HuH-7.5 (cell line): ENCODE results near the gene CDH5.
"Not testable (repeated sequence)": the region's sequence is repeated elsewhere in the genome, so short reads cannot be mapped to it uniquely, and the experiment has no call there.

Experiments
- DNase-seq: peaks from one replicate; pipeline ENCODE4 v3.0.0; 2011; ENCODE audit warnings: low spot score

CDH5 gene, protein sequence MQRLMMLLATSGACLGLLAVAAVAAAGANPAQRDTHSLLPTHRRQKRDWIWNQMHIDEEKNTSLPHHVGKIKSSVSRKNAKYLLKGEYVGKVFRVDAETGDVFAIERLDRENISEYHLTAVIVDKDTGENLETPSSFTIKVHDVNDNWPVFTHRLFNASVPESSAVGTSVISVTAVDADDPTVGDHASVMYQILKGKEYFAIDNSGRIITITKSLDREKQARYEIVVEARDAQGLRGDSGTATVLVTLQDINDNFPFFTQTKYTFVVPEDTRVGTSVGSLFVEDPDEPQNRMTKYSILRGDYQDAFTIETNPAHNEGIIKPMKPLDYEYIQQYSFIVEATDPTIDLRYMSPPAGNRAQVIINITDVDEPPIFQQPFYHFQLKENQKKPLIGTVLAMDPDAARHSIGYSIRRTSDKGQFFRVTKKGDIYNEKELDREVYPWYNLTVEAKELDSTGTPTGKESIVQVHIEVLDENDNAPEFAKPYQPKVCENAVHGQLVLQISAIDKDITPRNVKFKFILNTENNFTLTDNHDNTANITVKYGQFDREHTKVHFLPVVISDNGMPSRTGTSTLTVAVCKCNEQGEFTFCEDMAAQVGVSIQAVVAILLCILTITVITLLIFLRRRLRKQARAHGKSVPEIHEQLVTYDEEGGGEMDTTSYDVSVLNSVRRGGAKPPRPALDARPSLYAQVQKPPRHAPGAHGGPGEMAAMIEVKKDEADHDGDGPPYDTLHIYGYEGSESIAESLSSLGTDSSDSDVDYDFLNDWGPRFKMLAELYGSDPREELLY

DNA sequence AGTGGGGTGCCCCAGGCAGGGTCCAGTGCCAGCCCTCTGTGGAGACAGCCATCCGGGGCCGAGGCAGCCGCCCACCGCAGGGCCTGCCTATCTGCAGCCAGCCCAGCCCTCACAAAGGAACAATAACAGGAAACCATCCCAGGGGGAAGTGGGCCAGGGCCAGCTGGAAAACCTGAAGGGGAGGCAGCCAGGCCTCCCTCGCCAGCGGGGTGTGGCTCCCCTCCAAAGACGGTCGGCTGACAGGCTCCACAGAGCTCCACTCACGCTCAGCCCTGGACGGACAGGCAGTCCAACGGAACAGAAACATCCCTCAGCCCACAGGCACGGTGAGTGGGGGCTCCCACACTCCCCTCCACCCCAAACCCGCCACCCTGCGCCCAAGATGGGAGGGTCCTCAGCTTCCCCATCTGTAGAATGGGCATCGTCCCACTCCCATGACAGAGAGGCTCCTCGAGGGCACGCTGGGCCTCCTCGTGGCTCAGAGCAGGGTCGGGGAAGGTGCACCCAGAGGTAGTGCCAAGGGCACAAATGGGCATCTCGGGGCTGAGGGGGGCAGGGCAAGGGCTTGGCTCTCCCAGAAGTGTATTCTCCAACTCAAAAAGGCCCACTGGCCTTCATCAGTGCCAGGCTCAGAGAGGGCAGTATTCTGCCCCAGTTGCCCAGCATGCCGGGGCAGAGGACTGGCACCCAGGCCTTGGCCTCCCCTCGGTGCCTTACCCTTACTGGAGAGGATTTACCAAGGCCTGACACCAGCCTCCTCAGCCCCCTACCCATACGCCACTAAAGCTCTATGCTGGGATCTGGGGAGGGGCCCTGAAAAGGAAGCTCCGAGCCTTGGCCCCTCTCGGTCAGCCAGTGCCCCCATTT lies at the start of gene CDH5:
CDH5 (plus strand) TSS at position 259 of the 867 bp plus-strand sequence. CDS start 12,647 bp downstream, outside the sequence.
- DNase-seq: no peak

DNA sequence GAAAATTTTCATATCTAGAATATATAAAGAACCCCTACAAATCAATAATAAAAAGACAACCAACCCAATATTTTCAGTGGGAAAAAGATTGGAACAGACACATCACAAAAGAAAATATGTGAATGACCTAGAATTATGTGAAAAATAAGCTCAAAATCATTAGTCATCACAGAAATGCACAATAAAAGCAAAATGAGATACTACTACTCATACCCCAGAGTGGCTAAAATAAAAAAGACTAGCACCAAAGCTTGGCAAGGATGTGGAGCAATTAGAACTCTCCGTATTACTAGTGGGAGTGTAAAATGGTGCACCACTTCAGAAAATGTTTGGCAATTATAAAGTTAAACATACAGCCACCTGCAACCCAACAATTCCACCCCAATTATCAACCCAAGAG lies 48.0 kb upstream of the CDH5 start:
- DNase-seq: no peak

DNA sequence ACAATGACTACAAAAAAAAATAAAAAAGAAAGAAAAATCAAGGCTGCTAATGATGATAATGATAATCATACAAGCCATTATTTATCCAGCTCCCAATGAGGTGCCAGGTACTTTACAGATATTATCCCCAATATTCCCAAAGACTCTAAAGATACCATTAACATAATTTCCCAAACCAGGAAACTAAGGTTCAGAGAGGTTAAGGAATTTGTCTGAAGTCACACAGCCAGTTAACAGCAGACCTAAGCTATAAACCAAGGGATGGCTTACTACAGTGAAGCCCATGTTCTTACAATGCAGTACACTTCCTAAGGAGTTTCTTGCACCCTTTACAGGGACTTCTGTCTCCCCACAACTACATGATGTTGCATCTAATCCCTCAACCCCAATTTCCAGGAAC lies 45.7 kb upstream of the CDH5 start:
- no peak for DNase-seq

DNA sequence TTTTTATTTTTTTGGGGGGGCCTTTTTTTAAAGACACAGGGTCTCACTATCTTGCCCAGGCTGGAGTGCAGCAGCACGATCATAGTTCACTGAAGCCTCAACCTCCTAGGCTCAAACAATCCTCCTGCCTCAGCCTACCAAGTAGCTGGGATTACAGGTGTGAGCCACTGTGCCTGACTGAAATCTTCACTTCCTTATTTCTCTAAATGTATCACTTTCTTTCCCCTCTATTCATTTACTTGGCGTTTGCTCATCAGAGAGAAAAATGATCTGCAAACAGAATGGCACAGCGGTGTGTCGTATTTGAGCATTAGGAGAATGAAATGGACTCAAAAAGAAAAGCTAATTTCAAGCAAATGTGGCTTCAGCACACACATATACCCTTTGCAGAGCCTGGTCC lies 44.3 kb upstream of the CDH5 start:
- DNase-seq: no peak

DNA sequence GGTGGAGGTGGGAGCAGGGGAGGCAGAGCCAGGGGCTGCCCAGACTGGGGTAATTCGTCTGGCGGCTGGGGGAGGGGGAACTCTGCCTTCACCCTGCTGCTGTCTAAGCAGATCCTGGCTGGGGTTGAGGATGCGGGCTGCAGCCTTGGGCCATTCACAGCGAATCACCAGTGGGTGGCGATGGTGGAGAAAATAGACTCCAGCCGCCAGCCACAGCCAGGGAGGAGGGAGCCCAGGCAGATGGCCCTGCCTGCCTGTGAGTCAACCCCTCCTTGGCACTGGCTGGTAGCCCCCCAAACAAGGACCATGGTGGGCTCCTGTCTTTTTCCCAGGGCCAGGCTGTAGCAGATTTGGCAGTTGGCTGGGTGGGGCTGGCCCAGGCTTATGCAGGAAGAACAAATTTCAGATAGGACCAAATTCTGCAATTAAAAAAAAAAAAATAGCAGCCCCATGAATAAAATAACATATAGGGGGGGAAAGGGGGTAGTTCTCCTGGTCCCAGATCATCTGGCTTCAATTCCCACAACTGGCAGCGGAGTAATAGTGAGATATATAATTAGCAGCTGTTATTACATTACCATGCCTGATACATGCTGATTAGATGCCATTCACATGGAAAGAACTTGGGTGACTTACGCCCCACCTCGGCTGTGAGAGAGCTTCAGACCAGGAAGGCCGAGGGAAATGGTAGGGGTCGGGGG lies 41.5 kb upstream of the CDH5 start:
- DNase-seq: no peak

DNA sequence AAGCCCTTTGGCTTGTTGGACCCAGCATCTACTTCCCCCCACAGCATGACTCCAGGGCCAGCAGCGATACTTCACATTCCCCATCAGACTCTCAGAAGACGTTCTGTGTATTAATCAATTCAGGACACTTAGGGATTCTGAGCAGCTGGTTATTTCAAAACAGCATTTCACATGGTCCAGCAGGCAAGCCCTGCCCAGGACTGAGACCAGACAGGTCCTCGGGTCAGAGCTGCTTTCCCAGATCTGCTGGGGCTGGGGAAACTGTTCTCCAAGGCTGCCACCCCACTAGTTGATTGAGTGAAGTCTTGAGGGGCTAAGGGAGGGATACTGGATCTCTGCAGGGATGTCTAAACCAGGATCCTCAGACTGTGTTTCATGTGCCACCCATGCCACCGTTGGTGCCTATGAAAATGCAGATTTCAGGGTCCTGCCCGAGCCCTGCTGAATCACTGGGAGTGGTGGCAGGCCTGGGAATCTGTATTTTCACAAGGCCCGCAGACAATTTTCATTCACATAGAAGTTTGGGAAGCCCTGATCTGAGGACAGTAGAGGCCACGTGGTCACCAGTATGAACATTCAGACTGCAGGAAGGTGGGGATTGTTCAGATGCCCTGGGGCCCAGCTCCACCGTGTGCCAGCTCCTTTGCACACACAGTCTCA lies 40.6 kb upstream of the CDH5 start:
- no peak for DNase-seq

DNA sequence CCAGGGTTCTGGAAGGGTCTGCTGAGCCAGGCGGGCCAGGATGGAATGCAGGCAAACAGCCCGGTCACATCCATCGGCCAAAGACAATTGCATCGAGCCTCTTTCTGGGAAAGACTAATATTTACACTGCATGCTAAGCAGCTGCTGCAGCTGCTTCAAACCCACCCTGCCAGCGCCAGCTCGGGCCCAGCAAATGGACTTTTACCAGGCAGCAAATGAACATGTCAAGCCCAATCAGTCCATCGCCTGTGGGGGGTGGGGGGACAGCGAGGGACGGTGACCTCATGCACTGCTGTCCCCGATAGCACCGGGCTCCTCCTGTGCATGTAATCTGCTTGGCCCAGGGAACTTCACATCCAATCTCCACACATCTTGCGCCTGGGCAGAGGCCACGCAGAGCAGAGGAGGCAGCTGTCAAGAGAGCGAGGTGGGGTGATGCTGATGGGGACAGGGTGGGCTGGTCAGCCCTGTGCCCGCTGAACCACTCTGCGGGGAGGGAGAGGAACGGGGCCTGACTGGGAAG lies 39.4 kb upstream of the CDH5 start:
- DNase-seq: no peak

DNA sequence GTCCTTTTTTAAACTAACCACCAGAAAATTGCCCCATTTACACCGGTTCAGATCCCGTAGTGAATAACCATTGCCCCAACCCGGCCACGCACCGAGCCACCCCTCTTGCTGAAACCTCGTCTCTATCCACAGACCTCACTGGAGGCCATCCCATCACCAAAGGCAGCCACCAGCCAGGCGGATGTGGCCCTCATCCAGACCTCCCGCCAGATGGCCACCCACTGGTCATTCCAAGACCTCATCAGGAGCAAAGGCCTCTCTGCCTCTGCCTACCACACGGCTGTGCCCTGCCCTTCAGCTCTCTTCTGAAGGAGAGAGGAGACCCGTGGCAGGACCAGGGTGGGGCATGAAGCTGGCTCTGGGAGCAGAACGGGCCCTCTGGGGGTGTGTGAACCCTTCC lies 38.2 kb upstream of the CDH5 start:
- no peak for DNase-seq

DNA sequence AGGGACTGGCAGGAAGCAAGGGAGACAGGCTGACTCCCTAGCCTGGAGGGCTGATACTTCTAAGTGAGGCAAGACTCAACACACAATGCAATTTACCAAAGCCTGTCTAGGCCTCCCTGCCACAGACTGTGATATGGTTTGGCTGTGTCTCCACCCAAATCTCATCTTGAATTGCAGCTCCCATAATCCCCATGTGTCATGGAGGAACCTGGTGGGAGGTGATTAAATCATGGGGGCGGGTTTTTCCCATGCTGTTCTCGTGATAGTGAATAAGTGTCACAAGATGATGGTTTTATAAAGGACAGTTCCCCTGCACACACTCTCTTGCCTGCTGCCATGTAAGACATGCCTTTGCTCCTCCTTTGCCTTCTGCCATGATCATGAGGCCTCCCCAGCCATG lies 35.0 kb upstream of the CDH5 start:
- DNase-seq: not testable (repeated sequence)

DNA sequence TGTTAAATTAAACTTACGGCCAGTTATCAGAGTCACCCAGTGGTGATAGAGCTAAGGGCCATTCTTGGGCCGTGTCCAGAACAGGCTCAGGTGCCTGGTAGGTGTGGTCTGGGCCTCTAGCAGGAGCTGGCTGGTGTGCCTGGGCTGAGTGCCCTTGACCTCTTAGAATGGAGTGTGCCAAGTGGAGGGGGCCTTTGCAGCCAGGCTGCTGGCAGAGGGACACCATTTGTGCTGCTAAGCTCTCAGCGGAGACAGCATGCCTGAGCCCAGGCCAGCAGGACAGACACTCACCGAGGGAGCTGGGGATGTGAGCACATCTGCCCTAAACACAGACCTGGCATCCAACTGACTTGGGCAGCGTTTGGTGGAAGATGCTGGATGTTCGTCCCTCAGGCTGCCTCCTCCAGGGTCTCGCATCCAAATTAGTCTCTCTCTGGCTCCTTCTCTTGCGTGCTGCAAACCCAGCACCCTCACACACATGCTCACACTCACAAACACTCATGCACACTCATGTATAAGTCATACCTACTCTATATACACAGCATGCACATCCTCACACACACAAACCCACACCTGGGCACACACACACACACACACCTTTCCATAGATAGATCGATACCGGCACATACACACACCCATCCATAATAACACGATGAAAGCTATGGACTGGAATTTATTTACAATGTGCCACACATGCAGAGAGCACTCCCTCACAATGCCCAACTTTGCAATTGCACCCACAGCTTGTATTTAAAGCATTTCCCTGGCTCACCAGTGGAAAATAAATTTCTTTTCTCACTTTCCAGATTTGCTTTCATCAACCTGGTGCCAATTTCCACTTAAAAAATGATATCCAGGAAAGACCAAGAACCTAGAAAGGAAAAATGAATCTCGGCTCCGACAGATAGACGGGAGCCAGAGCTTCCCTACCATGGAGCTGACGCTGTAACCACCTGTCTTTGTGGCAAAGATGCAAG lies 33.6 kb upstream of the CDH5 start:
- DNase-seq: no peak

DNA sequence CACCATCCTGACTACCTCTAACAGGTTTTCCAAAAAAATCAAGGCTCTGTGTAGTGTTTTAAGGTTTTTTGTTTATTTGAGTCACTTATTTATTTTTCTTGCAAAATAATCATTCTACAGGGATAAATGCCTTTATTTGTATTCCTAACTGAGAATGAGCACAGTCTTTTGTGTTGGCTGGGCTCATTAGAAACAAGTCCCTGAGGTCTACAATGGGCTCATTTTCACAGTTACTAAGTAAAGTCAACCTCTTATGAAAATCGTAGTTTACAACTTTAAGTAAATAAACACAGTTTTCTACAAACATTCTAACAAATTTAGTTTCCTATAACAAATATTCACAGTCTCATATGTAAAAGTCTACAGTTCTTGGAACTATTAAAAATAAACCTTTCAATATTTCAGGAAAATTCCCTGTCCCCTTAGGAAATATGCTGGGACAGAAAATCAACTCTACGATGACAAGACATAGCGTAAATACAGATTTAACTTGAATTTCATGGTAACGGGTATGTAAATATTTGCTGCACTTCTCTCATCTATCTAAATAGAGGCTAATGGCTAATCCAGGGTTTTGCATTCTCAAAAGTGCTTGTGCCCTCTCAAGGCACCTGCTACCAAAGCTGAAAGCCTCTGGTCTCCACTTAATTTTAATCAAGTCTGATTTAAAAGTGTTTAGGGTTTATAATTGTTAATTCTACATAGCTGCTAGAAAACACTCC lies 31.5 kb upstream of the CDH5 start:
- DNase-seq: no peak

DNA sequence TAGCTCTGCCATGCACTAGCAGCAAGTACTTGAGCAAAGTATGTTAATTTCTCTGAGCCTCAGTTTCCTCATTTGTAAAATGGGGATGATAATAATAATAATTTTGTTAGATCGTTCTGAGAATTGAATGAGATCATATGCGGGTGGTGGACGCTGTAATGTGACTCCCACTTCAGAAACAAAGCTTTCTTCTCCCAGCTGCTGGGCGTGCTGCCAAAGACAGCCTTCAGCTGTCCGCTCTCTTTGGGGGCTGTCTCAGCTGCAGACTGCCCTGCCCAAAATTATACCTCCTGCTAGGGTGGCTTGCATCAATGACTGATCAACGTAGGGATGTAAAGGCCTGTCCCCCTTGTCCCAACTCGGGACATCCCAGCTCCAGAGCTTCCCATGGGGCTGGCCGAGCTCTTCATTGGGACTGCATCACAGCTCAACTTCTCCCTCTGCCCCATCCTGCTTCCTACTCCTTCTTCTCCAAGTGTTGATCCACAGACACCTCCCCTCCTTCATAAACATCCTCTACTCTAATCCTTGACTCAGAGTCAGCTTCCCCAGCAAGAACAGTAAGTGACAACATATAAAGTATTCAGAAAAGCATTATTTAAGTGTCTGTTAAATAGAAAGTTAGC lies 30.7 kb upstream of the CDH5 start:
- DNase-seq: no peak

DNA sequence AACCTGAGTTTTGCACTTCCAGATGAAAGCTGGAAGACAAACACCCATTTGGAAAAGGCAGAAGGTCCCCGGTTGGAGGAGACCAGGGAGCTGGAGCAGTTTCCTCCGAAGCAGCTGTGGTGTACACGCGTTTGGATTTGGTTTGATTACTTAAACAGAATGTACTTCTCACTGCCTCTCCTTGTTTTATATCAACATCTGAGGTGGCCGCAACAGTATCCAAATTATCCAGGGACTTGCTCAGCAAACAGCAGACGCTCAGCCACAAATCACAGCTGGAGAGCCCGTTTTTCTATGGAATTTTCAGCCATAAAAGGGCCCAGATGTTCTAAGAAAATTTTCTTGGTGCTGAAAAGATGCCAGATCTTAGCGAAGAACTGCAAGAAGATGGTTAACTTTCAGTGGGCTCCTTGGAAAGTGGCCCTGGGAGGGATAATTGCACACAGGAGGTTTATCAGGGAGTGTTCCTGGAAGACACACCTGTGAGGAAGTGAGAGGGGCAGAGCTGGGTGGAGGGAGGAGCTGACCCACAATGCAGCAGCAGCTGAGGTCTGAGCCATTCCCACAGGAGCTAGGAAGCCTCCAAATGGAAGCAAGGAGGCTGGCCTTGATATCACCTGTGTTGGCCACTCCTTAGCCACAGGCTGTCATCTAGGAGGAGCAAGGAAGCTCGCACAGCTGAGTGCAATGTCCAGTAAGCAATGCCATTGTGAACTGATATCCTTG lies 28.9 kb upstream of the CDH5 start:
- DNase-seq: no peak

DNA sequence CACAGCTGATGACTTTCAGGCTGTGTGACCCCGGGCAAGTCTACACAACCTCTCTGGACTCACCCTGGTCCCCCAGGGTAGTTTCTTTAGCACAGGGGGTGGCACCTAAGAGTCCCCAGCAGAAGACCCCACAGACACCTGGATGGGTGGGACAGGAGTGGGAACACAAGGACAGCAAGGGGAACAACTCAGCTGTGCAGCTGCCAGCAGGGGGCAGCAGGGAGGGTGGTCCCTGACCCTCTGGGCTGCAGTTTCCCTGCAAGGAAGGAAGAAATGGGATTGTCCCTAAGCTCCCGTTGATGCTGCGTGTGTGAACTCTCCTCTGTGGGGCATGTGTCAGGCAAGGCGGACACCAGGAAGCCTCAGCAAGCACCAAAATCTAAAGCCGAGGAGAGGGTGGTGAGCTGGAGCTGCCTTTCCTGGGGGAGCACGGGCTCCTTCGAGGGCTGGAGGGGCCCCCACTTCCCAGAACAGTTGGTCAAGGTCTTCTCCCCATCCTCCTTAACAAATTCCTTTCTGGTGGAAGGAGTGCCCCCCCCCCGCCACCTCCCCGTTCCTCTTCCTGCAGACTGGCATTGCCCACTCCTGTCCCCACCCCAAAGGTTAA lies 24.1 kb upstream of the CDH5 start:
- DNase-seq: no peak

DNA sequence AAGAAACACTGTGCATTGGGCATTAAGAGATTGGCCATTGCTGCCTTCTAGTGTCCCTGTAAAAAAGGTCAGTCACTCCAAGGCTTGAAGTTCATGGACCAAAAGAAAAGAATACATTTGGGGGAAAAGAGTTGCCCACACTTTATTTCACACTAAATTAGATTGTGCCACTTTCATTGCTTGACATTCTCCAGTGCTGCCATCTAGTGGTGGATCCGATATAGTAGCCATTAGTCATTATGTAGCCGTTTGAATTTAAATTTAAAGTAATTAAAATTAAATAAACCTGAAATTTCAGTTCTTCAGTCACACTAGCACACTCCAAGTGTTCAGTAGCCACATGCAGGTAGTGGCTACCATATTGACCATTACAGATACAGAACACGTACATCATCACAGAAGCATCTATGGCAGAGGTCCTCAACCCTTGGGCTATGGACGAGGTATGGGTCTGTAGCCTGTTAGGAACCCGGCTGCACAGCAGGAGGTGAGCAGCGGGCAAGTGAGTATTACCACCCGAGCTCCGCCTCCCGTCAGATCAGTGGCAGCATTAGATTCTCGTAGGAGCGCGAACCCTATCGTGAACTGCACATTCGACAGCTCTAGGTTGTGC lies 21.9 kb upstream of the CDH5 start:
- no peak for DNase-seq

DNA sequence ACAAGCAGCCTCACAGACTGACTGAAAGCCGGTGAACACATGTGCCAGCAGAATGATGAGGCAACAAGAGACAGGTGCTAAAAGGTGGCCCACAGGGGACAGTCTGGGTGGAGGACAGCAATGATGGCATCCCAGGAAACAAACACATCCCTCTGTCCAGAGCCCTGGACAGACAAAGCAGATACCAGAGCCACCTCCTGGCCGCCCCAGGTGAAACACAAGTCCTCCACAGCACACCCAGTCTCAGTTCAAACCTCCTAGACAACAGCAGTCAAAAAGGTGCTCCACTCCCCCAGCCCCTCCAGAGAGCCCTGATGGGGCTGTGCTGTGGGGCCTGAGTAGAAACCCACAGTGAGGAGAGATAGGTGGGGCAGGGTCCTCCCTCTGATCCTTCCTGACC lies 20.3 kb upstream of the CDH5 start:
- no peak for DNase-seq

DNA sequence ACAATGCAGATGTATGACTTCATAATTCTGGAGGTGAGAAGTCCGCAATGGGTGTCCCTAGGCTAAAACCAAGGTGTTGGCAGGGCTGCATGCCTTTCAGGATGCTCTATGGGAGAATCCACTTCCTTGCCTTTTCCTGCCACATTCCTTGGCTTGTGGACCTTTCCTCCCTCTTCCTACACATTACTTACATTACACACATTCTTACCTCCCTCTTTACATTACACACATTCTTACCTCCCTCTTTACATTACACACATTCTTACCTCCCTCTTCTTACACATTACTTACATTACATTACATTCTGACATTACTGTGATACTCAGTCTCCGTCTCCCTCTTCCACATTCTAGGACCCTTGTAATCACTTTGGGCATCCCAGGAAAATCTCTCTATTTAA lies 14.2 kb upstream of the CDH5 start:
- DNase-seq: no peak
